ENCODE measurements around the gene GRIA4.

GRCh38 chr11:105867742-105868141 lies 257.9 kb downstream of the GRIA4 start:
- TF ChIP-seq CTCF (IDR thresholded peaks at IDR 0.05; ENCODE audit: insufficient read depth, low read length, poor library complexity, severe bottlenecking) (no peak), EZH2phosphoT487 (conservative IDR thresholded peaks at IDR 0.05; ENCODE audit: low read length) (no peak)
